Neural progenitor cell (in vitro differentiated cells): ENCODE measurements around the gene SYCE1L. TPM values are rescaled to one million over a fixed set of nuclear protein-coding genes. Genes with fewer than 3 reads are reported as not detected.

Experiments used
- DNase-seq: peaks from one replicate; pipeline ENCODE4 v3.0.0-alpha.2; 2016; ENCODE audit warnings: low spot score
- H2AFZ ChIP-seq: fragments of 200-600 bp; sonication (generic); replicated peaks from 2 replicates; pipeline ENCODE4 v1.6.1; 2016; ENCODE audit warnings: antibody characterized with exemption
- H3F3A ChIP-seq: fragments of 200-600 bp; sonication (generic); 2 replicates; pipeline ENCODE4 v1.6.1; 2016; ENCODE audit warnings: antibody characterized with exemption, low read depth
- H3K27ac ChIP-seq: fragments of 200-600 bp; sonication (generic); 2 replicates; pipeline ENCODE4 v1.5.1; 2016; ENCODE audit warnings: mild to moderate bottlenecking
- H3K27me3 ChIP-seq: fragments of 200-600 bp; sonication (generic); 2 replicates; pipeline ENCODE4 v1.6.1; 2016; ENCODE audit warnings: mild to moderate bottlenecking, moderate library complexity
- H3K36me3 ChIP-seq: fragments of 200-600 bp; sonication (generic); 2 replicates; pipeline ENCODE4 v1.5.1; 2016
- H3K4me1 ChIP-seq: fragments of 200-600 bp; sonication (generic); 2 replicates; pipeline ENCODE4 v1.6.1; 2016; ENCODE audit warnings: mixed run types
- H3K4me2 ChIP-seq: fragments of 200-600 bp; sonication (generic); 2 replicates; pipeline ENCODE4 v1.6.1; 2016
- H3K4me3 ChIP-seq: fragments of 200-600 bp; sonication (generic); 2 replicates; pipeline ENCODE4 v1.5.1; 2016
- H3K79me2 ChIP-seq: fragments of 200-600 bp; sonication (generic); 2 replicates; pipeline ENCODE4 v1.6.1; 2016; ENCODE audit warnings: low read depth
- H3K9ac ChIP-seq: fragments of 200-600 bp; sonication (generic); 2 replicates; pipeline ENCODE4 v1.6.1; 2016
- H3K9me3 ChIP-seq: fragments of 200-600 bp; sonication (generic); 2 replicates; pipeline ENCODE4 v1.5.1; 2016; ENCODE audit warnings: low read depth
- H4K20me1 ChIP-seq: fragments of 200-600 bp; sonication (generic); 2 replicates; pipeline ENCODE4 v1.6.1; 2016; ENCODE audit warnings: low read depth
- H3K27ac Mint-ChIP-seq: 3 replicates; pipeline ENCODE4 v1.8.0; 2021; ENCODE audit warnings: mixed read lengths
- H3K27me3 Mint-ChIP-seq: 2 replicates; pipeline ENCODE4 v1.8.0; 2022; ENCODE audit warnings: low read depth, mild to moderate bottlenecking, inconsistent platforms, moderate library complexity, mixed read lengths; ENCODE audit not compliant: insufficient read depth
- H3K36me3 Mint-ChIP-seq: 3 replicates; pipeline ENCODE4 v1.8.0; 2021; ENCODE audit warnings: mixed read lengths
- H3K4me1 Mint-ChIP-seq: 3 replicates; pipeline ENCODE4 v1.8.0; 2021; ENCODE audit warnings: mixed read lengths
- H3K4me3 Mint-ChIP-seq: 3 replicates; pipeline ENCODE4 v1.8.0; 2021; ENCODE audit warnings: mild to moderate bottlenecking, moderate library complexity, mixed read lengths
- H3K9me3 Mint-ChIP-seq: 3 replicates; pipeline ENCODE4 v1.8.0; 2020; ENCODE audit warnings: mixed read lengths
- CTCF ChIP-seq: fragments of 200-600 bp; sonication (generic); IDR thresholded peaks from 2 replicates; pipeline ENCODE4 v1.5.1; 2017; ENCODE audit warnings: antibody characterized with exemption, mild to moderate bottlenecking
- EZH2 ChIP-seq: fragments of 200-600 bp; sonication (generic); IDR thresholded peaks from 2 replicates; pipeline ENCODE4 v1.6.1; 2017; ENCODE audit warnings: antibody characterized with exemption, mild to moderate bottlenecking, moderate library complexity
- EZH2phosphoT487 ChIP-seq: fragments of 200-600 bp; sonication (generic); IDR thresholded peaks from 2 replicates; pipeline ENCODE4 v1.6.1; 2017; ENCODE audit warnings: antibody characterized with exemption
- total RNA-seq: library from RNA; depleted of rRNA; stranded (reverse); fragments of >200 nt; gene quantifications from 2 replicates; pipeline ENCODE4 v1.2.3, GENCODE V29; 2015; ENCODE audit warnings: low replicate concordance

The SYCE1L gene
- total RNA-seq, 1 donor from 2014 or later: 4.2 TPM

- H3K9ac ChIP-seq: no peak overlapping the region
- Mint-ChIP-seq H3K4me3 (no peak overlapping the region), H3K27ac (no peak overlapping the region), H3K4me1 (peaks cover 25% of the 10 kb centered on the region), H3K9me3 (peaks cover 2% of the 10 kb centered on the region), H3K36me3 (peaks cover 6% of the 10 kb centered on the region), H3K27me3 (no peaks in the 10 kb centered on the region)
- H4K20me1 ChIP-seq: no peaks in the 10 kb centered on the region
- H3K27ac ChIP-seq: no peak overlapping the region
- TF ChIP-seq EZH2 (no peak), CTCF (no peak), EZH2phosphoT487 (no peak)
- H3F3A ChIP-seq: no peaks in the 10 kb centered on the region
- H2AFZ ChIP-seq: no peak overlapping the region
- H3K79me2 ChIP-seq: no peaks in the 10 kb centered on the region
- DNase-seq: no peak
- H3K27me3 ChIP-seq: no peaks in the 10 kb centered on the region
- no peak overlapping the region for H3K4me3 ChIP-seq
- H3K4me1 ChIP-seq: no peaks in the 10 kb centered on the region
- H3K36me3 ChIP-seq: no peaks in the 10 kb centered on the region
- no peak overlapping the region for H3K4me2 ChIP-seq
- no peaks in the 10 kb centered on the region for H3K9me3 ChIP-seq
Measured at GRCh38 chr16:77225182-77225581, 26.0 kb downstream of the SYCE1L start.

GRCh38 chr16:77227745-77228144 is 28.5 kb downstream of the SYCE1L start:
- H3K9ac ChIP-seq: no peak overlapping the region
- Mint-ChIP-seq H3K27me3 (no peaks in the 10 kb centered on the region), H3K27ac (no peak overlapping the region), H3K4me1 (peaks cover 27% of the 10 kb centered on the region), H3K4me3 (no peak overlapping the region), H3K9me3 (peaks cover 2% of the 10 kb centered on the region), H3K36me3 (peaks cover 6% of the 10 kb centered on the region)
- H3K27me3 ChIP-seq: no peaks in the 10 kb centered on the region
- H3K27ac ChIP-seq: no peak overlapping the region
- H3K4me3 ChIP-seq: no peak overlapping the region
- no peak for DNase-seq
- no peaks in the 10 kb centered on the region for H4K20me1 ChIP-seq
- H2AFZ ChIP-seq: no peak overlapping the region
- no peaks in the 10 kb centered on the region for H3K36me3 ChIP-seq
- no peak overlapping the region for H3K4me2 ChIP-seq
- H3F3A ChIP-seq: peaks cover 9% of the 10 kb centered on the region
- no peaks in the 10 kb centered on the region for H3K9me3 ChIP-seq
- no peaks in the 10 kb centered on the region for H3K79me2 ChIP-seq
- no peaks in the 10 kb centered on the region for H3K4me1 ChIP-seq
- TF ChIP-seq EZH2phosphoT487 (no peak), EZH2 (no peak), CTCF (no peak)

- Mint-ChIP-seq H3K4me3 (no peak overlapping the region), H3K27me3 (no peaks in the 10 kb centered on the region), H3K36me3 (no peaks in the 10 kb centered on the region), H3K9me3 (no peaks in the 10 kb centered on the region), H3K27ac (no peak overlapping the region), H3K4me1 (peaks cover 22% of the 10 kb centered on the region)
- Histone ChIP-seq H4K20me1 (no peaks in the 10 kb centered on the region), H3K4me2 (no peak overlapping the region), H3K36me3 (no peaks in the 10 kb centered on the region), H3K79me2 (no peaks in the 10 kb centered on the region), H3K27me3 (no peaks in the 10 kb centered on the region), H3K4me3 (no peak overlapping the region), H3F3A (peaks cover 9% of the 10 kb centered on the region), H3K9me3 (no peaks in the 10 kb centered on the region), H3K9ac (no peak overlapping the region), H3K4me1 (no peaks in the 10 kb centered on the region), H3K27ac (no peak overlapping the region), H2AFZ (no peak overlapping the region)
- TF ChIP-seq CTCF (no peak), EZH2 (no peak), EZH2phosphoT487 (no peak)
- no peak for DNase-seq
Measured at GRCh38 chr16:77231047-77231446, 31.8 kb downstream of the SYCE1L start.
